Measurements from ENCODE around the gene SGPP2.
"Not testable (repeated sequence)": the region's sequence is repeated elsewhere in the genome, so short reads cannot be mapped to it uniquely, and the experiment has no call there.

SGPP2 gene

GRCh38 chr2:222424276-222424728 is at the start of gene SGPP2:
SGPP2 (plus strand) TSS chr2:222424543; CDS start chr2:222424603, 60 bp downstream.
- no peak for DNase-seq

DNA sequence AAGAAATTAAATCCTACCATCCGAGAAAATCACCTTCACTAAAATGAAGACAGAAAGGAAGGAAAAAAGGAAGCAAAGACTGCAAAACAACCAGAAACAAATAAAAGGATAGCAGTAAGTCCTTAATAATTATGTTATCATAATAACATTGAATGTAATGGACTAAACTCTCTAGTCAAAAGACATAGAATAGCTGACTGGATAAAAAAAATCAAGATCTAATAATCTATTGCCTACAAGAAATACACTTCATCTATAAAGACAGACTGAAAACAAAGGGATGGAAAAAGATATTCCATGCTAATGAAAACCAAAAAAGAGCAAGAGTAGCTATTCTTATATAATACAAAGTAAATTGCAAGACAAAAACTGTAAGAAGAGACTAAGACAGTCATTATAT is 48.5 kb upstream of the SGPP2 start:
- DNase-seq, result no peak

DNA sequence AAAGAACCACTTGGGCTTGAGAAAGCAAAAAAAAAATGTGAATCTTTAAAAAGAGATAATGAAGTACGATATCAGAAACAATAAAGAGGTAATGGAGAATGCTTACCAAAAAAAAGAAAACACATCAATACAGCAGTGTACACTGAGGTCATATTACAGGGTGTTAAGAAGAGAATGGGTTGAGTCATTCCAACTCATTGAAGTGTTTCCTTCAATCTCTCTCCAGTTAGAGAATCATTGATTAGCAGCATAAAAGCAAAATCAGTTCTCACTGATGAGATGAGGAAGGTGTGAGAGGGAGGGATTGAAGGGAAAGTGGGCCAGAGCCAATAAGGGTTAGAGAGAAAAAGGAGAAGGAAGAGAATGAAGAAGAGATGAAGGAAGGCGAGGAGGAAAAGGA is 43.9 kb upstream of the SGPP2 start:
- no peak for DNase-seq

- DNase-seq, result no peak
Measured at GRCh38 chr2:222381566-222381965, 42.8 kb upstream of the SGPP2 start.

GRCh38 chr2:222383255-222383654 is 41.1 kb upstream of the SGPP2 start:
- no peak for DNase-seq

- peak in 1 of 2 experiments; percentile 10 for DNase-seq
Measured at GRCh38 chr2:222391743-222392285, 32.5 kb upstream of the SGPP2 start.

GRCh38 chr2:222393733-222394267 is 30.5 kb upstream of the SGPP2 start:
- DNase-seq, result no peak

- DNase-seq, result no peak
Measured at GRCh38 chr2:222398446-222398885, 25.9 kb upstream of the SGPP2 start.

DNA sequence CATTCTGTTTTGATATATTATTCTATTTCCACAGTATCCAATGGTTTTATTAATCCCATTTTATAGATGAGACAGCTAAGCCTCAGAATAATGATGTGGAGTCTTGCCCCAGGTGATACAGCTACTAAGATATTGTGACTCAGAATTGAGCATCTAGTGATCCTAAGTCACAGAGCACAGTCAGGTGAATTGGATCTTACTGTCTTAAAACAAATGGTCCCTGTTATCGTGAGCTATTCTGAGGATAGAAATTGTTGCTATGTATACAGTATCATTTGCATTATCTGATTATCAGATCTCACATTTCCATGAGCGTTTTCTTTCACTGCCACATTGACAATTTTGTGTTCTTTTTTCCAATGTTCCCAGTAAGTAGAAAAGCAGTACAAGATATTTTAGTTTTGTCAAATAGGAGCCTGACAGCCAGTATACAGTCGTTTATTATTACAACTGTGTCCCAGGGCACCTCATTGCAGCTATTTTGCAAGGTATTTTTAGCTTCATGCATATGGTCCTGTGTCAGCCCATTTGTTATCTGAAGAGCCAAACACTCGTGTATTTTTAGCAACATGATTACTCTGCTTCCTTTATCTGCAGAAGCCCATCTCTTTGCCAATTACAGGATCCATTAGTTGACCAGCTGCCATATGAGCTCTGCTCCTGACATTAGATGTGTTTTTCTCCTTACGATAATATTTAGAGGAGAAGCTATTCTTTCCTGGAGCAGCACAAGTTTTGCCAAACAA is 25.1 kb upstream of the SGPP2 start:
- DNase-seq, result no peak

DNA sequence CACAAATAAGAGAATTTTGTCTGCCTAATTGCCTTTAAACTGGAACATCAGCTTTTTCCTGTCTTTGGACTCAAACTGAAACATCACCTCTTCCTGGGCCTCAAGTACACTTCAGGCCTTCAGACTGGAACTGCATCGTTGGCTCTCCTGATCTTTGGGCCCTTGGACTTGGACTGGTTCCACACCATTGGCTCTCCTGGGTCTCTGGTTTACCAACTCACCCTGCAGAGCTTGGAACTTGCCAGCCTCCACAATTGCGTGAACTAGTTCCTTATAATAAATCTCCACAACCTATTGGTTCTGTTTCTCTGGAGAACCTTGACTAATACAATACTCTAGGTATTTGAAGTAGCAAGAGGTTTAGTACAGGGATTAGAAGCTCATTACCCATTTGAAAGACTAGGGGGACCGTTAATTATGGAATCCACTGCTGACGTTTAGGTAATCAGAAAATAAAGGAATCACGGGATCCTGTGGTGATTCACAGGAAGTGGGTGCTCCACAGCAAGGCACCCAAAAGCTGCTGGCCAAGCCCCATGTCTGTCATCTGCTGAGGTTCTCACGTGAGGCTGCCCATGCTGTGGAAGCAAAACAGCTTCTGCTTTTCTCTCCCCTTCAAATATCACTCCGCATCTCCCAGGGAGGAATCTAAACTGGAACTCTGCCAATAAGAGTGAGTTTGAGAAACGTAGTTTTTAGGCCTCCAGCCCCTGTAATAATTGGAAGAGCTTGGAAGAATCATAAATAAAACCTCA is 20.0 kb upstream of the SGPP2 start:
- peak; percentile 37 to 57 for DNase-seq

DNA sequence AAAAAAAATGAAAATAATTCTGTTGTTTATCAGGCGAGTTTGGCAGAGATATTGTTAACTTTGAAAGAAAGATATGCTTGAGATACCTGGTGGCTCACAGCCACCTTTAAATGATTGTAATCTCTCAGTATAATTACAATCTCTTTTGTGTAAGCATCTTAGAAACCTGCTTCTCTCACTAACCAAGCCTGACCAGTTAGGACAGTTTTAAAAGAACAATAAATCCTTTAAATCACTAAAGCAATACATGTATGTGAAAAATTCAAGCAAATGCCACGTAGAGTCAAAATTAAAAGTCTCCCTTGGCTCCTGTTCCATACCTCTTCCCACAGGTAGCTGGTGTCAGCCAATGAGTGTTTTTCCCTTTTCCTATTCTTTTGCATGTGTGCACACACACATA is 15.7 kb upstream of the SGPP2 start:
- no peak for DNase-seq

DNA sequence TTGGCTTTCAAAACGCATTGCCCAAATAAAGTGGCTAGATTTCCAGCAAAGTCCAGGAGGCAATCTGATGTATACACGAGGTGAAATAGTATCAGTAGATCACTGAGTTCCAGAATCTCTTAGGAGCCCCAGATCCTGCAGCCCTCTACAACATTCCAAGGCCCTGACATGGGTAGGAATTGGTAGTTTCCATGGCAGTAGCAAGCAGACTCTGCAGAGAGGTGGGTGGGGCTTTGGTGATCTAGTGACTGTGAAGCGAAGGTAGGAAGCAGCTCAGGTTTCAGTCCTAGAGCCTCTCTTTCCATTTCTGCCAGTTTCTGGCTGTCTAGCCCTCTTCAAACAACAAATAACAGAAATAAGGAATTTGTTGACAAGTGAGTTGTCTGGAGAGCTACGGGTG is 13.8 kb upstream of the SGPP2 start:
- DNase-seq, result no peak

- DNase-seq, result not testable (repeated sequence)
Measured at GRCh38 chr2:222412334-222412733, 12.0 kb upstream of the SGPP2 start.

- DNase-seq, result no peak
Measured at GRCh38 chr2:222413295-222413911, 10.9 kb upstream of the SGPP2 start.

DNA sequence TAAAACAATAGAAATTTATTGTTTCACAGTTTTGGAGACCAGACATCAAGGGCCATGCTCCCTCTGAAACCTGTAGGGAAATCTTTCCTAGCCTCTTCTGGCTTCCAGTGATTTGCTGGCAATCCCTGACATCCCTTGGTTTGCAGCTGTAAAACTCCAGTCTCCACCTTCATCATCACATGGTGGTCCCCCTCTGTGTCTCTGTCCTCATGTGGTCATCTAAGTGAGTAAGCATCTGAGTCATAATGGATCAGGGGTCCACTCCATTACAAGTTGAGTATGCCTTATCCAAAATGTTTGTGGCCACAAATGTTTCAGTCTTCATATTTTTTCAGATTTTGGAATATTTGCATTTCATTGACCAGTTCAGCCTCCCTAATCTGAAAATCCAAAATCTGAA is 5.6 kb upstream of the SGPP2 start:
- no peak for DNase-seq

DNA sequence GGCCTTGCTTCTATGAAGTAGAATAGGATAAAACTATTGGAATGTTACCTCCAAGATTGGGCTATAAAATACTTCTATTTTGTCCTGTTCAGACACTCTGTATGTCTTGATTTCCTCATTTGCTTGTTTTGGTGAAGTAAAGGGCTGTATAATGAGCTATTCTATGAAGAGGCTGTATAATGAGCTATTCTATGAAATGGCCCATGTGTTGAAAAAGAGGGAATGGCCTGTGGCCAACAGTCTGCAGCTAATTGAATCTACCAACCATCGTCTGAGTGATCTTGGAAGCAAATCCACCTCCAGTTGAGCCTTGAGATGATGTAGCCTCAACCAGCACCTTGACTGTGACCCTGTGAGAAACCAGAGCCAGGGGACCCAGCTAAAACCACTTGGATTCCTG is 3.8 kb upstream of the SGPP2 start:
- no peak for DNase-seq

GRCh38 chr2:222421626-222422025 is 2.7 kb upstream of the SGPP2 start:
- DNase-seq, result no peak

- no peak for DNase-seq
Measured at GRCh38 chr2:222423186-222423585, 1.2 kb upstream of the SGPP2 start.

GRCh38 chr2:222423632-222424275 is 589 bp upstream of the SGPP2 start:
- DNase-seq, result no peak

GRCh38 chr2:222424729-222425671 is 657 bp downstream of the SGPP2 start:
- DNase-seq, result no peak

- no peak for DNase-seq
Measured at GRCh38 chr2:222427646-222428301, 3.4 kb downstream of the SGPP2 start.
